Measurements from ENCODE around the gene GNPTAB. TPM values are rescaled to one million over a fixed set of nuclear protein-coding genes. Genes with fewer than 3 reads are reported as not detected.

GNPTAB gene
- total and polyA plus RNA-seq, 12 donors: 7.6 to 31.3 (median 15.9) TPM

DNA sequence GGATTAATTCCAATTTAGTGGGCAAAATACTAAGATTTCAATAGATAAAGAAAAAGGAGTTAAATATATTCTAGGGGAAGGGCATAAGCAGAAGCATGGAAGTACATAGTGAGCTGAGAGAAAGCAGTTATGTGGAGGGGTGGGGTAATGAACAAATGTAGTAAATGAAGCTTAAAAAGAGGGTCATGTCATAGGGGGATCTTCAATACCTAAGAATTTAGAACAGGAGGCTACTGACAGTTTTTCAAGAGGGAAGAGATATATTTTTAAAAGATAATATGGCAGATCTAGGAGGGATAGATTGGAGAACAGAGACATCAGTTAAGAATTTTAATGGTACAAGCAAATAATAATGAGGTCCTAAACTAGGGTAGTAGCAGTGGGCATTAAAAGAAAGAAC is 100.9 kb downstream of the GNPTAB start:
- Histone ChIP-seq H3K27me3 (no peaks in the 10 kb centered on the region), H3K9me3 (replicated peaks in 1 of 3) (no peaks in the 10 kb centered on the region), H3K36me3 (replicated peaks in 1 of 2) (peaks cover 0 to 14% of the 10 kb centered on the region in 2 donors), H3K4me1 (replicated peaks in 1 of 2) (no peaks in the 10 kb centered on the region), H3K27ac (no peak overlapping the region), H3K4me3 (no peak overlapping the region)
- no peak for DNase-seq
- intact Hi-C loops (cut with DNase I): no loop called here
- no peak for TF ChIP-seq POLR2A (IDR thresholded peaks at IDR 0.05)
- TF ChIP-seq, protein P1, sequence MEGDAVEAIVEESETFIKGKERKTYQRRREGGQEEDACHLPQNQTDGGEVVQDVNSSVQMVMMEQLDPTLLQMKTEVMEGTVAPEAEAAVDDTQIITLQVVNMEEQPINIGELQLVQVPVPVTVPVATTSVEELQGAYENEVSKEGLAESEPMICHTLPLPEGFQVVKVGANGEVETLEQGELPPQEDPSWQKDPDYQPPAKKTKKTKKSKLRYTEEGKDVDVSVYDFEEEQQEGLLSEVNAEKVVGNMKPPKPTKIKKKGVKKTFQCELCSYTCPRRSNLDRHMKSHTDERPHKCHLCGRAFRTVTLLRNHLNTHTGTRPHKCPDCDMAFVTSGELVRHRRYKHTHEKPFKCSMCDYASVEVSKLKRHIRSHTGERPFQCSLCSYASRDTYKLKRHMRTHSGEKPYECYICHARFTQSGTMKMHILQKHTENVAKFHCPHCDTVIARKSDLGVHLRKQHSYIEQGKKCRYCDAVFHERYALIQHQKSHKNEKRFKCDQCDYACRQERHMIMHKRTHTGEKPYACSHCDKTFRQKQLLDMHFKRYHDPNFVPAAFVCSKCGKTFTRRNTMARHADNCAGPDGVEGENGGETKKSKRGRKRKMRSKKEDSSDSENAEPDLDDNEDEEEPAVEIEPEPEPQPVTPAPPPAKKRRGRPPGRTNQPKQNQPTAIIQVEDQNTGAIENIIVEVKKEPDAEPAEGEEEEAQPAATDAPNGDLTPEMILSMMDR (IDR thresholded peaks at IDR 0.05): no peak

- no peak for DNase-seq
- H3K36me3 ChIP-seq (replicated peaks in 1 of 2): peaks cover 0 to 13% of the 10 kb centered on the region in 2 donors
- no peak overlapping the region for H3K27ac ChIP-seq
- TF ChIP-seq, protein P1 (IDR thresholded peaks at IDR 0.05): no peak
- TF ChIP-seq POLR2A (IDR thresholded peaks at IDR 0.05): no peak
- no peaks in the 10 kb centered on the region for H3K4me1 ChIP-seq (replicated peaks in 1 of 2)
- H3K27me3 ChIP-seq: no peaks in the 10 kb centered on the region
- H3K9me3 ChIP-seq (replicated peaks in 1 of 3): no peaks in the 10 kb centered on the region
- H3K4me3 ChIP-seq: no peak overlapping the region
- intact Hi-C loops (cut with DNase I): no loop called here
Measured at GRCh38 chr12:101727098-101727497, 103.7 kb downstream of the GNPTAB start.

- no peak for DNase-seq
- 93 to 98% (median 96%) methylated on average over 4 of the region's 4 CpGs for WGBS, 4 donors
- H3K36me3 ChIP-seq (replicated peaks in 1 of 2): peaks cover 0 to 8% of the 10 kb centered on the region in 2 donors
- H3K4me3 ChIP-seq: no peak overlapping the region
- intact Hi-C loops (cut with DNase I): no loop called here
- no peaks in the 10 kb centered on the region for H3K9me3 ChIP-seq (replicated peaks in 1 of 3)
- H3K4me1 ChIP-seq (replicated peaks in 1 of 2): peaks cover 0 to 5% of the 10 kb centered on the region in 2 donors
- H3K27ac ChIP-seq: no peak overlapping the region
- TF ChIP-seq POLR2A (IDR thresholded peaks at IDR 0.05): no peak
- TF ChIP-seq, protein P1 (IDR thresholded peaks at IDR 0.05): no peak
- H3K27me3 ChIP-seq: no peaks in the 10 kb centered on the region
Measured at GRCh38 chr12:101722392-101722791, 108.4 kb downstream of the GNPTAB start.

GRCh38 chr12:101720118-101720517 is 110.6 kb downstream of the GNPTAB start:
- H3K4me1 ChIP-seq (replicated peaks in 1 of 2): peaks cover 0 to 19% of the 10 kb centered on the region in 2 donors
- H3K9me3 ChIP-seq (replicated peaks in 1 of 3): no peaks in the 10 kb centered on the region
- TF ChIP-seq POLR2A (IDR thresholded peaks at IDR 0.05): no peak
- TF ChIP-seq, protein P1 (IDR thresholded peaks at IDR 0.05): no peak
- H3K4me3 ChIP-seq: no peak overlapping the region
- intact Hi-C loops (cut with DNase I): no loop called here
- no peak overlapping the region for H3K27ac ChIP-seq
- no peaks in the 10 kb centered on the region for H3K27me3 ChIP-seq
- no peak for DNase-seq
- H3K36me3 ChIP-seq (replicated peaks in 1 of 2): peaks cover 0 to 8% of the 10 kb centered on the region in 2 donors
